LNCaP clone FGC (cell line): ENCODE results near the gene FBLN2.

Experiments used
- DNase-seq: peaks from one replicate; pipeline ENCODE4 v3.0.0-alpha.2; 2011; ENCODE audit warnings: low read depth
- H3K4me3 ChIP-seq: 2 replicates; pipeline ENCODE4 v1.5.1; 2011; ENCODE audit warnings: mild to moderate bottlenecking, low read depth, low read length, control low read depth
- CTCF ChIP-seq: IDR thresholded peaks from 2 replicates; pipeline ENCODE4 v1.5.1; 2012; ENCODE audit warnings: mild to moderate bottlenecking; ENCODE audit not compliant: control insufficient read depth, insufficient read depth; ENCODE audit errors: extremely low read depth

Gene FBLN2

DNA sequence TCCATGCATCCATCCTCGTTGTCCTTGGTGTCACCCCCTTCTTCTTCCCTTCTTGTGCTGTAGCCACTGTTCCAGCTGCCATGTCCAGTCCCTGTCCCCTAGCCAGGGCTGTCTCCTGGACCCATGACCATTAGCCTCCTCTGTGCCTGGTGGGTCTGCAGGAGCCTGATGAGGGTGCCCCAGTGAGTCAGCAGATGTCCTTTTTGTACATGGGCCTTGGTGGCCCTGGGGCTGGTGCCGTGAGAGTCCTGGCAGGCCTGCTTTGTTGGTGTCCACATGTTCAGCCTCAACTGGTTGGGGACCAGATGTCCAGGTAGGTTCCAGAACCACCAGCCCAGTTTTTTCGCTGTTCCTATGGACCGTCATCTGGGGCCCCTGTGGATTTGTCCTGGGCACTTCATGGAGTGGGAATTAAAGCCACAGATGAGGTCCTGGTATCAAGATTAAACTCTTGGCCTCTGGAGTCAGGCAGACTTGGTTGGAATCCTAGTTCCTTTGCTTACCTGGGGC lies 66.1 kb downstream of the FBLN2 start:
- H3K4me3 ChIP-seq = no peak overlapping the region
- TF ChIP-seq CTCF = no peak
- no peak for DNase-seq

DNA sequence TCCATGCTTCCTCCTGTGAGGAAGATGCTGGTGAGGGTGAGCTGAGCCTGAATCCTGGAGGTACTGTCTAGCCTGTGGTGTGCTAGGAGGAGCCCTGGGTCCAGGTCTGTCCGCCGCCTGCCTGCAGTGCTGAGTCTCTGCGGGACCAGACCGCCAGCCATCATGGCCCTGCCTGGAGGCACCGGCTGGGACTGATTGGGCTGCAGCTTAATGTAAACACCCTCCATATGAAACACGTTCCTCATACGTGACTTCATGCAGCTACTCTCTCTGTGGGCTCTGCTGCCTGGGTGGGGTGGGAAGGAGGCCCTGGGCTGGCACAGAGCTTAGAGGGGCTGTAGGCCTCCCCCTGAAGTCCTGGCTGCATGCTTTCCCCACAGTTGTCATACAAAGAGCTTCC lies 67.4 kb downstream of the FBLN2 start:
- no peak for TF ChIP-seq CTCF
- H3K4me3 ChIP-seq = no peak overlapping the region
- no peak for DNase-seq

- H3K4me3 ChIP-seq = no peak overlapping the region
- no peak for TF ChIP-seq CTCF
- DNase-seq = no peak
These were observed 68.3 kb downstream of the FBLN2 start for GRCh38 chr3:13617097-13617738.

GRCh38 chr3:13617981-13618380 lies 69.1 kb downstream of the FBLN2 start:
- no peak for TF ChIP-seq CTCF
- no peak for DNase-seq
- H3K4me3 ChIP-seq = no peak overlapping the region

DNA sequence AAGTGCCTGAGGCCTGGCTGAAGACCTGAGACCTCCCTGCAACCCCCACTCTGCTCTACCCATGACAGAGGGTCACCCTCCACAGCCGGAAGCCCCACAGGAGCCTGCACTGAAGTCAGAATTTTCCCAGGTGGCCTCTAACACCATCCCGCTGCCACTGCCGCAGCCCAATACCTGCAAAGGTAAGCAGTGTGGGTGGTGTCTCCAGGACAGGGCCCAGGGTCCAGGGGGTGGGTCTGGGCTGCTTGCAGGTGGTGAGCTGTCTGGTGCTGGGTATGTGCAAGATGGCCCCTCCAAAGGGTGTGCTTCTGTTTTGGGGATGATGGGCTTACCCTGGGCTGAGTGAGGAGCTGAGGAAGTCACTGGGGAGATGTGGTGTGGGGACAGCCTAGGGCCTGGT lies 69.9 kb downstream of the FBLN2 start:
- DNase-seq = no peak
- no peak for TF ChIP-seq CTCF
- no peak overlapping the region for H3K4me3 ChIP-seq

DNA sequence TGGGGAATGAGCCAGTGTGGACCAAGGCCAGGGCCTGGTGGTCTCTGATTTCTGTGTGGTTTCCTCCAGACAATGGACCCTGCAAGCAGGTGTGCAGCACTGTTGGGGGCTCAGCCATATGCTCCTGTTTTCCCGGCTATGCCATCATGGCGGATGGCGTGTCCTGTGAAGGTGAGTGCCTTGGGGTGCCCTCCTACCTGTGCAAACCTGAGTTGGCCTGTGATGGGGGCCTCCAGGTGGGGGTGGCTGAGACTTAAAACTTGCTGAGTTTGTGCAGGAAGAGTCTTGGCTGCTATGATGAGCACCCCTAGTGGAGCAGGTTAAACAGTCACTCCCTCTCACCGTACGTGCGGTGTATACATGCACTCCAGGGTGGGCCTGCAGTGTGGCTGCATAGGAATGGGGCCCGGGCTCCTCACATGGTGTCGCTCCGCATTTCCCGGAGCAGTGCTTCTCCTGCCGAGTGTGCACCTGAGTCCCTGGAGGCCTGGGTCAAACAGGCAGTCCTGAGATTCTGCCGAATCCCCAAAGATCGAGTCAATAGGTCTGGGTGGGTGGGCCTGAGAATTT lies 70.8 kb downstream of the FBLN2 start:
- no peak for DNase-seq
- TF ChIP-seq CTCF = no peak
- no peak overlapping the region for H3K4me3 ChIP-seq

DNA sequence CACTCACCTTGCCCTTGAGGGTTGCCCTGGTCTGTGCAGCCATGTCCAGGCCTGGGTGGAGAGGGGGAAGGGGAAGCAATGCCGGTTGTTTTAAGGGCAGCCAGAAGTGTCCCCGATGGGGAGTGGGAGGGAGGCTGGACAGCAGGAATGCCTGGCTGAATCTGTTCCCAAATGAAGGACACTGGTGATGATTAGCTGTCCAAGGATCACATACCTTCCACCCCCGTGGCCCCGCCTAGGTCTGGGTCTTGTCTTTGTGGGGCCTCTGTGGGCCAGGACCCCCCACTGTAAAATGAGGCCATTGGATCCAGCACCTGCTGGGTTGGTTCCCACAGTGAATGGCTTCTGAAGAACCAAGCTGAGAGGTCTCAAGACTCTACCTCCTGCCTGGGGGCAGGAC lies 71.4 kb downstream of the FBLN2 start:
- DNase-seq = no peak
- no peak for TF ChIP-seq CTCF

More for the DNA sequence above, 71.4 kb downstream of the FBLN2 start:
- H3K4me3 ChIP-seq = no peak overlapping the region
